ENCODE data around the gene APC2.

GRCh38 chr19:1440418-1440801 is 9.5 kb upstream of the APC2 start:
- no peak for TF ChIP-seq POLR2A (IDR thresholded peaks at IDR 0.05; ENCODE audit: low read length)
- no peak for TF ChIP-seq GATA1 (IDR thresholded peaks at IDR 0.05; ENCODE audit: low read depth, low read length)
